Progenitor cell of endocrine pancreas (in vitro differentiated cells): ENCODE measurements around the gene SOX13. TPM values are rescaled to one million over a fixed set of nuclear protein-coding genes. Genes with fewer than 3 reads are reported as not detected.
A peak's percentile ranks its signal among the peaks of the same experiment; 100 is the strongest.

Source experiments
- DNase-seq: peaks from one replicate; pipeline ENCODE4 v3.0.0; 2021; ENCODE audit warnings: low spot score; ENCODE audit not compliant: unreplicated experiment
- H3K27ac Mint-ChIP-seq: 2 replicates; pipeline ENCODE4 v1.8.0; 2021; ENCODE audit warnings: mild to moderate bottlenecking, moderate library complexity, mixed read lengths
- H3K27me3 Mint-ChIP-seq: 2 replicates; pipeline ENCODE4 v1.8.0; 2021; ENCODE audit warnings: mixed read lengths
- H3K36me3 Mint-ChIP-seq: 2 replicates; pipeline ENCODE4 v1.8.0; 2022; ENCODE audit warnings: mixed read lengths; ENCODE audit not compliant: insufficient read depth
- H3K4me1 Mint-ChIP-seq: 2 replicates; pipeline ENCODE4 v1.8.0; 2021; ENCODE audit warnings: low read depth, mixed read lengths
- H3K4me3 Mint-ChIP-seq: 2 replicates; pipeline ENCODE4 v1.8.0; 2021; ENCODE audit warnings: low read depth, mild to moderate bottlenecking, moderate library complexity, mixed read lengths
- H3K9me3 Mint-ChIP-seq: 2 replicates; pipeline ENCODE4 v1.8.0; 2021; ENCODE audit warnings: low read depth, mixed read lengths
- CTCF ChIP-seq: fragments of 200-600 bp; sonication (generic); IDR thresholded peaks from one replicate; pipeline ENCODE4 v1.5.0; 2021; ENCODE audit warnings: antibody characterized with exemption, mild to moderate bottlenecking; ENCODE audit not compliant: unreplicated experiment
- total RNA-seq: library from RNA; stranded (reverse); gene quantifications from 2 replicates; pipeline ENCODE4 v1.2.1, GENCODE V29; 2021

Gene SOX13
- total RNA-seq, 1 donor from 2014 or later = 61.6 TPM

GRCh38 chr1:204146309-204146708, 73.4 kb downstream of the SOX13 start:
- no peaks in the 10 kb centered on the region for H3K9me3 Mint-ChIP-seq
- no peak for TF ChIP-seq CTCF
- H3K27ac Mint-ChIP-seq = no peak overlapping the region
- H3K4me1 Mint-ChIP-seq = peaks cover 23% of the 10 kb centered on the region
- peaks cover 4% of the 10 kb centered on the region for H3K36me3 Mint-ChIP-seq
- peaks cover 9% of the 10 kb centered on the region for H3K27me3 Mint-ChIP-seq
- no peak overlapping the region for H3K4me3 Mint-ChIP-seq
- DNase-seq = no peak

- TF ChIP-seq CTCF = no peak
- Mint-ChIP-seq H3K4me1 (peaks cover 17% of the 10 kb centered on the region), H3K27me3 (peaks cover 9% of the 10 kb centered on the region), H3K27ac (no peak overlapping the region), H3K36me3 (peaks cover 4% of the 10 kb centered on the region), H3K4me3 (no peak overlapping the region), H3K9me3 (no peaks in the 10 kb centered on the region)
- DNase-seq = no peak
These were observed 74.0 kb downstream of the SOX13 start for GRCh38 chr1:204146965-204147364.

GRCh38 chr1:204147406-204148383, 74.8 kb downstream of the SOX13 start:
- H3K9me3 Mint-ChIP-seq = no peaks in the 10 kb centered on the region
- peaks cover 9% of the 10 kb centered on the region for H3K27me3 Mint-ChIP-seq
- DNase-seq = no peak
- H3K36me3 Mint-ChIP-seq = peaks cover 4% of the 10 kb centered on the region
- H3K4me1 Mint-ChIP-seq = peaks cover 10% of the 10 kb centered on the region
- no peak overlapping the region for H3K4me3 Mint-ChIP-seq
- no peak for TF ChIP-seq CTCF
- no peak overlapping the region for H3K27ac Mint-ChIP-seq

- Mint-ChIP-seq H3K27ac (no peak overlapping the region), H3K36me3 (peaks cover 4% of the 10 kb centered on the region), H3K4me1 (peaks cover 5% of the 10 kb centered on the region), H3K9me3 (no peaks in the 10 kb centered on the region), H3K27me3 (peaks cover 14% of the 10 kb centered on the region), H3K4me3 (no peak overlapping the region)
- no peak for TF ChIP-seq CTCF
- DNase-seq = no peak
These were observed 76.2 kb downstream of the SOX13 start for GRCh38 chr1:204149107-204149506.

DNA sequence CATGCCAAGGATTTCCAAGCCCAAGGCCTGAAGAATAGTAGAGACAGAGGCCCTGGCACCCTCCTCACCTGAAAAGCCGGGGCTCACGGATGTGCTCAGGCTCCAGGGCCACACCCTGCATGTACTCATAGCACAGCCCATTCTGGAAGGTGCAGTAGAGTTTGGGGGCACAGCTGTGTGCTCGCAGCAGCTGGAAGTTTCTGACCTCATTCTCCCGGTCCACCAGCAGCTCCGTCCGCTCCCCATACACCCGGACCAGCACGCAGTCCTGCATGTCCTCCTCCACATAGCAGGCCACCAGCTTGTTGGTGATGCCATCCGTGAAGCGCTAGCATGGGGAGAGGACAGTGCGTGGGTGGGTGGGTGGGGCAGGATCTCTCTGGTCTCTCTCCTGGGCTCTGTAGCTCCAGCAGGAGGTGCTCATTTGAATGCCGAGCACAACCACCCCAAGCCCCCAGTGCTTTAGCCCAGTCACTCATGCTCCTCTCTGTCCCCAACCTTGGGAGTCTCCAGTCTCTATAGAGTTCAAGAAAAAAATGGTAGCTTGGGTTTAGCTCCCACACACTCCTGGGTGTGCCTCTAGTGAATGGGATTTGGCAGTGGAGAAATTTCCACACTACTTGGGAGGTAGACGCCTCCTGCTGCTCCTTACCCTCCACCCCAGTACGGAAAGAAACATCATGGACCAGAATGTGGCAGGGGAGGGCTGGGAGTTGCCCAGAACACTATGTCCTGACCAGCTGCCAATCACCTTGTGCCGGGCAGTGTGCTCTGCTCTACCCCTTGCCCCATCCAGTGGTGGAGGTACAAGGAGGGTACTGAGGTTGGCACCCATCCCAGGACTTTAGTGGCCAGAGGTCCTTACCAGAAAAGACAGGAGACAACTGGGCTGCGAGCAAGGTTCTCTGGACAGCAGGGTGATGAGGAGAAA, 77.0 kb downstream of the SOX13 start:
- no peaks in the 10 kb centered on the region for H3K4me1 Mint-ChIP-seq
- no peak overlapping the region for H3K27ac Mint-ChIP-seq
- DNase-seq = no peak
- peaks cover 2% of the 10 kb centered on the region for H3K36me3 Mint-ChIP-seq
- no peaks in the 10 kb centered on the region for H3K9me3 Mint-ChIP-seq
- H3K4me3 Mint-ChIP-seq = peak overlapping the region; percentile 76
- peaks cover 20% of the 10 kb centered on the region for H3K27me3 Mint-ChIP-seq
- no peak for TF ChIP-seq CTCF
